Panc1 (cell line): ENCODE results near the gene ADAT3.

ENCODE experiments used
- CTCF ChIP-seq: fragments of 450-650 bp; IDR thresholded peaks from 2 replicates; pipeline ENCODE4 v1.5.1; 2017; ENCODE audit warnings: mild to moderate bottlenecking
- POLR2AphosphoS5 ChIP-seq: IDR thresholded peaks from 2 replicates; pipeline ENCODE4 v1.6.1; 2012; ENCODE audit warnings: mild to moderate bottlenecking, low read depth, low read length, moderate library complexity
- REST ChIP-seq, 2 experiments: IDR thresholded peaks; 2 replicates each; pipeline ENCODE4 v1.6.1; 2011 to 2012; ENCODE audit warnings: low read depth in 2 of 2, control low read depth in 1 of 2, low read length in 1 of 2, mild to moderate bottlenecking in 1 of 2, moderate library complexity in 1 of 2; ENCODE audit not compliant: insufficient read depth in 1 of 2
- SIN3A ChIP-seq: IDR thresholded peaks from 2 replicates; pipeline ENCODE4 v1.6.1; 2012; ENCODE audit warnings: low read depth, mild to moderate bottlenecking, low read length, moderate library complexity, borderline replicate concordance; ENCODE audit not compliant: insufficient read depth
- TCF7L2 ChIP-seq: IDR thresholded peaks from 2 replicates; pipeline ENCODE4 v1.6.1; 2011; ENCODE audit warnings: mild to moderate bottlenecking, low read depth, low read length, inconsistent platforms

- TF ChIP-seq TCF7L2 = no peak
- TF ChIP-seq CTCF = no peak
- no peak for TF ChIP-seq POLR2AphosphoS5
- no peak for TF ChIP-seq REST (IDR thresholded peaks at IDR 0.05; ENCODE audit: insufficient read depth in 1 of 2, low read depth in 2 of 2, low read length in 1 of 2)
- no peak for TF ChIP-seq SIN3A
Measured at GRCh38 chr19:1882786-1883692, 22.2 kb upstream of the ADAT3 start.
